Activated naive CD8-positive, alpha-beta T cell (primary cell): ENCODE data around the gene PIGU.
A peak's percentile ranks its signal among the peaks of the same experiment; 100 is the strongest.
"Not testable (repeated sequence)": the region's sequence is repeated elsewhere in the genome, so short reads cannot be mapped to it uniquely, and the experiment has no call there.

ENCODE experiments used
- H3K27ac Mint-ChIP-seq: one replicate; pipeline ENCODE4 v1.8.0; 2021; ENCODE audit warnings: mixed read lengths
- H3K27me3 Mint-ChIP-seq: one replicate; pipeline ENCODE4 v1.8.0; 2021; ENCODE audit warnings: mixed read lengths
- H3K36me3 Mint-ChIP-seq: one replicate; pipeline ENCODE4 v1.8.0; 2021; ENCODE audit warnings: mixed read lengths
- H3K4me1 Mint-ChIP-seq: one replicate; pipeline ENCODE4 v1.8.0; 2021; ENCODE audit warnings: low read depth, mixed read lengths
- H3K4me3 Mint-ChIP-seq: one replicate; pipeline ENCODE4 v1.8.0; 2021; ENCODE audit warnings: mild to moderate bottlenecking, mixed read lengths
- H3K9me3 Mint-ChIP-seq: one replicate; pipeline ENCODE4 v1.8.0; 2021; ENCODE audit warnings: low read depth, mixed read lengths

PIGU gene

GRCh38 chr20:34526466-34526865, 150.4 kb downstream of the PIGU start:
- H3K27ac Mint-ChIP-seq = no peak overlapping the region
- no peaks in the 10 kb centered on the region for H3K27me3 Mint-ChIP-seq
- H3K4me3 Mint-ChIP-seq = no peak overlapping the region
- H3K36me3 Mint-ChIP-seq = peaks cover 3% of the 10 kb centered on the region
- H3K9me3 Mint-ChIP-seq = no peaks in the 10 kb centered on the region
- H3K4me1 Mint-ChIP-seq = peaks cover 31% of the 10 kb centered on the region

GRCh38 chr20:34525709-34526416, 151.0 kb downstream of the PIGU start:
- H3K9me3 Mint-ChIP-seq = no peaks in the 10 kb centered on the region
- H3K27me3 Mint-ChIP-seq = no peaks in the 10 kb centered on the region
- peaks cover 32% of the 10 kb centered on the region for H3K4me1 Mint-ChIP-seq
- H3K36me3 Mint-ChIP-seq = peaks cover 3% of the 10 kb centered on the region
- H3K27ac Mint-ChIP-seq = no peak overlapping the region
- no peak overlapping the region for H3K4me3 Mint-ChIP-seq

GRCh38 chr20:34525342-34525708, 151.6 kb downstream of the PIGU start:
- peaks cover 30% of the 10 kb centered on the region for H3K4me1 Mint-ChIP-seq
- H3K9me3 Mint-ChIP-seq = no peaks in the 10 kb centered on the region
- H3K4me3 Mint-ChIP-seq = no peak overlapping the region

GRCh38 chr20:34524426-34524825, 152.5 kb downstream of the PIGU start:
- H3K27me3 Mint-ChIP-seq = no peaks in the 10 kb centered on the region
- H3K27ac Mint-ChIP-seq = no peak overlapping the region
- no peaks in the 10 kb centered on the region for H3K9me3 Mint-ChIP-seq
- no peak overlapping the region for H3K4me3 Mint-ChIP-seq
- H3K4me1 Mint-ChIP-seq = peaks cover 34% of the 10 kb centered on the region
- peaks cover 3% of the 10 kb centered on the region for H3K36me3 Mint-ChIP-seq

More at GRCh38 chr20:34525342-34525708, 151.6 kb downstream of the PIGU start:
- Mint-ChIP-seq H3K27me3 (no peaks in the 10 kb centered on the region), H3K36me3 (peaks cover 3% of the 10 kb centered on the region), H3K27ac (no peak overlapping the region)

GRCh38 chr20:34522969-34523871, 153.7 kb downstream of the PIGU start:
- no peak overlapping the region for H3K4me3 Mint-ChIP-seq
- H3K27me3 Mint-ChIP-seq = no peaks in the 10 kb centered on the region
- no peaks in the 10 kb centered on the region for H3K9me3 Mint-ChIP-seq
- peaks cover 45% of the 10 kb centered on the region for H3K4me1 Mint-ChIP-seq
- peaks cover 3% of the 10 kb centered on the region for H3K36me3 Mint-ChIP-seq
- H3K27ac Mint-ChIP-seq = no peak overlapping the region

- not testable (repeated sequence) for H3K9me3 Mint-ChIP-seq, H3K4me3 Mint-ChIP-seq, H3K36me3 Mint-ChIP-seq, H3K27me3 Mint-ChIP-seq
- Mint-ChIP-seq H3K4me1 (peaks cover 54% of the 10 kb centered on the region), H3K27ac (peak overlapping the region; percentile 11)
These were observed 157.1 kb downstream of the PIGU start for GRCh38 chr20:34519841-34520240.

- not testable (repeated sequence) for H3K27ac Mint-ChIP-seq, H3K36me3 Mint-ChIP-seq, H3K9me3 Mint-ChIP-seq, H3K27me3 Mint-ChIP-seq
- Mint-ChIP-seq H3K4me1 (peaks cover 59% of the 10 kb centered on the region), H3K4me3 (peak overlapping the region; percentile 72)
These were observed 158.0 kb downstream of the PIGU start for GRCh38 chr20:34518863-34519262.

GRCh38 chr20:34517114-34517505, 159.8 kb downstream of the PIGU start:
- Mint-ChIP-seq H3K4me3 (peak overlapping the region; percentile 98), H3K27ac (peak overlapping the region; percentile 96), H3K9me3 (no peaks in the 10 kb centered on the region), H3K27me3 (no peaks in the 10 kb centered on the region), H3K36me3 (peaks cover 3% of the 10 kb centered on the region), H3K4me1 (peaks cover 46% of the 10 kb centered on the region)

- H3K27ac Mint-ChIP-seq = peak within 1 kb of the TSS; percentile 96
- no peaks in the 10 kb centered on the region for H3K36me3 Mint-ChIP-seq
- H3K4me3 Mint-ChIP-seq = peak within 1 kb of the TSS; percentile 98
- H3K4me1 Mint-ChIP-seq = peaks cover 39% of the 10 kb centered on the region
- H3K27me3 Mint-ChIP-seq = no peaks in the 10 kb centered on the region
- H3K9me3 Mint-ChIP-seq = no peaks in the 10 kb centered on the region
These were observed 160.4 kb downstream of the PIGU start, which contains the start of gene DYNLRB1 for GRCh38 chr20:34516247-34517113. Gene DYNLRB1, plus strand, starts transcription at chr20:34516422. Its CDS starts 37 bp downstream, at chr20:34516459.

GRCh38 chr20:34515484-34516246, 161.2 kb downstream of the PIGU start:
- Mint-ChIP-seq H3K9me3 (no peaks in the 10 kb centered on the region), H3K27me3 (no peaks in the 10 kb centered on the region), H3K4me3 (peak overlapping the region; percentile 98), H3K27ac (peak overlapping the region; percentile 96), H3K36me3 (no peaks in the 10 kb centered on the region), H3K4me1 (peaks cover 35% of the 10 kb centered on the region)

- Mint-ChIP-seq H3K4me1 (peaks cover 32% of the 10 kb centered on the region), H3K36me3 (no peaks in the 10 kb centered on the region), H3K4me3 (peak overlapping the region; percentile 98), H3K9me3 (no peaks in the 10 kb centered on the region), H3K27ac (peak overlapping the region; percentile 96), H3K27me3 (no peaks in the 10 kb centered on the region)
These were observed 161.9 kb downstream of the PIGU start for GRCh38 chr20:34514897-34515483.

- H3K4me3 Mint-ChIP-seq = peak overlapping the region; percentile 98
- not testable (repeated sequence) for H3K36me3 Mint-ChIP-seq, H3K27me3 Mint-ChIP-seq, H3K9me3 Mint-ChIP-seq, H3K27ac Mint-ChIP-seq
- H3K4me1 Mint-ChIP-seq = peaks cover 27% of the 10 kb centered on the region
These were observed 162.9 kb downstream of the PIGU start for GRCh38 chr20:34514034-34514433.

GRCh38 chr20:34512955-34513419, 163.9 kb downstream of the PIGU start:
- no peak overlapping the region for H3K27ac Mint-ChIP-seq

More at GRCh38 chr20:34512955-34513419, 163.9 kb downstream of the PIGU start:
- no peaks in the 10 kb centered on the region for H3K9me3 Mint-ChIP-seq
- H3K36me3 Mint-ChIP-seq = no peaks in the 10 kb centered on the region
- no peaks in the 10 kb centered on the region for H3K27me3 Mint-ChIP-seq
- H3K4me1 Mint-ChIP-seq = peaks cover 17% of the 10 kb centered on the region
- H3K4me3 Mint-ChIP-seq = peak overlapping the region; percentile 12
